Body of pancreas (tissue), 4 donors: ENCODE measurements around the gene NEU3. TPM values are rescaled to one million over a fixed set of nuclear protein-coding genes. Genes with fewer than 3 reads are reported as not detected.

Experiments
- ATAC-seq: fragments of 150-250 bp; one replicate; pipeline ENCODE4 v1.9.1; 2016
- DNase-seq, 4 donors: peaks; one replicate each; pipeline ENCODE4 v3.0.0-alpha.2; 2019
- H3K27ac ChIP-seq, 4 donors: fragments of 200-600 bp; sonication (generic); 1 replicate in 3 of 4; 2 replicates in 1 of 4; pipeline versions ENCODE4 v1.5.1 to v1.6.1; 2016 to 2019; ENCODE audit warnings: mild to moderate bottlenecking in 1 of 4, mixed read lengths in 1 of 4, moderate library complexity in 1 of 4
- H3K27me3 ChIP-seq, 2 donors: fragments of 200-600 bp; sonication (generic); one replicate each; pipeline ENCODE4 v1.6.0; 2016; ENCODE audit warnings: mild to moderate bottlenecking in 1 of 2
- H3K36me3 ChIP-seq, 2 donors: fragments of 200-600 bp; sonication (generic); replicated peaks in 1 of 2; 2 replicates each; pipeline ENCODE4 v1.5.1; 2016; ENCODE audit warnings: low read depth in 2 of 2; ENCODE audit not compliant: insufficient read depth in 1 of 2
- H3K4me1 ChIP-seq: fragments of 200-600 bp; sonication (generic); one replicate; pipeline ENCODE4 v1.6.0; 2016
- H3K4me3 ChIP-seq, 2 donors: fragments of 200-600 bp; sonication (generic); 1 replicate in 1 of 2; 2 replicates in 1 of 2; pipeline ENCODE4 v1.5.1; 2016 to 2019
- H3K9me3 ChIP-seq, 3 donors: fragments of 200-600 bp; sonication (generic); 1 replicate in 2 of 3; 2 replicates in 1 of 3; pipeline ENCODE4 v1.5.1; 2016
- POLR2A ChIP-seq, 3 donors: fragments of 450-650 bp; IDR thresholded peaks; one replicate each; pipeline ENCODE4 v1.6.1; 2016; ENCODE audit warnings: antibody characterized with exemption in 3 of 3, mild to moderate bottlenecking in 2 of 3
- WGBS, 2 donors: methylation state at CpG; one replicate each; pipeline ENCODE4 v1.1.5; 2017; 5-methylcytosine and 5-hydroxymethylcytosine counted together
- intact Hi-C: fragments of 100-400 bp; cut with DNase I; formaldehyde crosslinking; loops from one replicate; pipeline ENCODE4 v1.15.1; 2023
- total RNA-seq, 2 donors: library from RNA; depleted of rRNA; stranded (reverse); fragments of >200 nt; gene quantifications; one replicate each; pipeline ENCODE4 v1.1.0, GENCODE V29; 2016
- TF ChIP-seq, protein P1 (sequence below), 7 experiments: fragments of 450-650 bp in 4 of 7; fragments of 200-600 bp in 3 of 7; sonication (generic) in 3 of 7; IDR thresholded peaks; one replicate each; pipeline ENCODE4 v1.5.1; 2016 to 2019; ENCODE audit warnings: antibody characterized with exemption in 7 of 7

NEU3 gene
- total RNA-seq, 2 donors from 2014 or later = 1.6 to 8.6 TPM

DNA sequence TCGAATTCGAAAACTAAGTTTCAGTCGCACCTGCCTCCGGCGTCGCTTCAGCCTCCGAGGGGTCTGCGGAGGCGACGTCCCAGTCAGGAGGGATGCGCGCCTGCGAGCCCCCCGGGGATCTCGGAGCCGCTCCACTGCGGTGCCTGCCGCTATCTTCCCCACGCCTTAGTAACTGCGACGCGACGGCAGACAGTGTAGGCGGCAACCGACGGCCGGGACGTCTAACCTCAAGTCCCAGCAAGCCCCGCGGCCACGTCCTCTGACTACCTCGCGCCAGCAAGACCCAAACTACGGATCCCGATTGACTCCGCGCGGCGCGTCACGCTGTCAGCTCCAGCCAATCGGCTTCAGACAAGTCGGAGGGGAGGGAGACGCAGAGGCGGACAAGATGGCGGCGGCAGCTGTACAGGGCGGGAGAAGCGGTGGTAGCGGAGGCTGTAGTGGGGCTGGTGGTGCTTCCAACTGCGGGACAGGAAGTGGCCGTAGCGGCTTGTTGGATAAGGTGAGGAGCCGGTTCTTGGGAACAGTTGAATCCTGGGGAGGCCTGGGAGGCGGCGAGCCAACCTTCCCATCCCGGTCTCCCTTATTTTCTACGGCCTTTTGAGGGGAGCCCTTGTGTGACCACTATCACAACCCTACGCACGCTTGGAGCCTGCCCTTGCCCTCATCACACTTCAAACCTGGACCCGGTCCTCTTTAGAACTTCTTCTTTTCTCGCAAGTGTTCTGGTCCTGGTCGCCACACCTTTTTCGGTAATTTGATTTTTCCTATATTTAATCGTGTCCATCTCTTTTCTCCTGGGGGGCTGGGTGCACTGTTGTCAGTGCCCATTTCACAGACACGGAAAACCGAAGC lies 39.6 kb upstream of the NEU3 start, which contains the start of the genes SPCS2 and XRRA1:
SPCS2 (plus strand) TSS at position 369 of the 855 bp plus-strand sequence; CDS start at position 389, 20 bp downstream.
XRRA1 (minus strand) TSS at position 194 of the 855 bp plus-strand sequence. CDS start 8,213 bp downstream, outside the sequence.
- Histone ChIP-seq H3K9me3 (no peaks in the 10 kb centered on the region), H3K36me3 (no peaks in the 10 kb centered on the region), H3K27me3 (no peaks in the 10 kb centered on the region), H3K27ac (peak within 1 kb of the TSS; percentile 77 to 88 (median 84)), H3K4me3 (peak within 1 kb of the TSS; percentile 88 to 98), H3K4me1 (peaks cover 48% of the 10 kb centered on the region)
- 0% methylated on average over 25 to 67 of the region's 67 CpGs for WGBS, 2 donors
- ATAC-seq (peak; percentile 100), DNase-seq (peak; percentile 98 to 99 (median 98))
- intact Hi-C loops = no loop called here
- TF ChIP-seq, protein P1, sequence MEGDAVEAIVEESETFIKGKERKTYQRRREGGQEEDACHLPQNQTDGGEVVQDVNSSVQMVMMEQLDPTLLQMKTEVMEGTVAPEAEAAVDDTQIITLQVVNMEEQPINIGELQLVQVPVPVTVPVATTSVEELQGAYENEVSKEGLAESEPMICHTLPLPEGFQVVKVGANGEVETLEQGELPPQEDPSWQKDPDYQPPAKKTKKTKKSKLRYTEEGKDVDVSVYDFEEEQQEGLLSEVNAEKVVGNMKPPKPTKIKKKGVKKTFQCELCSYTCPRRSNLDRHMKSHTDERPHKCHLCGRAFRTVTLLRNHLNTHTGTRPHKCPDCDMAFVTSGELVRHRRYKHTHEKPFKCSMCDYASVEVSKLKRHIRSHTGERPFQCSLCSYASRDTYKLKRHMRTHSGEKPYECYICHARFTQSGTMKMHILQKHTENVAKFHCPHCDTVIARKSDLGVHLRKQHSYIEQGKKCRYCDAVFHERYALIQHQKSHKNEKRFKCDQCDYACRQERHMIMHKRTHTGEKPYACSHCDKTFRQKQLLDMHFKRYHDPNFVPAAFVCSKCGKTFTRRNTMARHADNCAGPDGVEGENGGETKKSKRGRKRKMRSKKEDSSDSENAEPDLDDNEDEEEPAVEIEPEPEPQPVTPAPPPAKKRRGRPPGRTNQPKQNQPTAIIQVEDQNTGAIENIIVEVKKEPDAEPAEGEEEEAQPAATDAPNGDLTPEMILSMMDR (IDR thresholded peaks at IDR 0.05) = no peak
- TF ChIP-seq POLR2A (IDR thresholded peaks at IDR 0.05) = peak; percentile 81 to 91 (median 90)

DNA sequence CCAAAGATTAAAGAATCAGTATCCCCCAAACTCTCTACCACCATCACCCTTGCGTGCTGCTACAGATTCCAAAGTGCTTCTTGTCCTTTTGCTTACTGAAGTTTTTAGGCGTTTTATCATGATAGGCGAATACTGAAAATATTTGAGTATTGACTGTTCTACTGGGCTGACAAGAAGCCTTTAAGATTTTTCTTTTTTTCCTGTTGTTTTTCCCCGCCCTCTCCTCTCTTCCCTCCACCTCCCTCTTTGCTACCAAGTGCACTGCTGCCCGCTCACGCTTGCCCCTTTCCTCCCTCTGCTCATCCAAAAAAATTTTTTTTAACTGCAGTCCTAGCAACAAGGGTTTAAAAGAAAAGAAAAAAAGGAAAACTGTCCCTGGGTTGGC lies 39.0 kb upstream of the NEU3 start:
- H3K27me3 ChIP-seq = no peaks in the 10 kb centered on the region
- DNase-seq = no peak
- no peaks in the 10 kb centered on the region for H3K9me3 ChIP-seq
- no peak for ATAC-seq
- H3K36me3 ChIP-seq = no peaks in the 10 kb centered on the region
- intact Hi-C loops = no loop called here
- WGBS, 2 donors = 2% methylated on average over 6 of the region's 6 CpGs
- H3K4me3 ChIP-seq = peak overlapping the region; percentile 88 to 98
- peaks cover 50% of the 10 kb centered on the region for H3K4me1 ChIP-seq
- no peak for TF ChIP-seq POLR2A (IDR thresholded peaks at IDR 0.05)
- TF ChIP-seq, protein P1 (IDR thresholded peaks at IDR 0.05) = no peak
- peak overlapping the region in 3 of 4 donors; percentile 83 to 88 (median 84) for H3K27ac ChIP-seq

DNA sequence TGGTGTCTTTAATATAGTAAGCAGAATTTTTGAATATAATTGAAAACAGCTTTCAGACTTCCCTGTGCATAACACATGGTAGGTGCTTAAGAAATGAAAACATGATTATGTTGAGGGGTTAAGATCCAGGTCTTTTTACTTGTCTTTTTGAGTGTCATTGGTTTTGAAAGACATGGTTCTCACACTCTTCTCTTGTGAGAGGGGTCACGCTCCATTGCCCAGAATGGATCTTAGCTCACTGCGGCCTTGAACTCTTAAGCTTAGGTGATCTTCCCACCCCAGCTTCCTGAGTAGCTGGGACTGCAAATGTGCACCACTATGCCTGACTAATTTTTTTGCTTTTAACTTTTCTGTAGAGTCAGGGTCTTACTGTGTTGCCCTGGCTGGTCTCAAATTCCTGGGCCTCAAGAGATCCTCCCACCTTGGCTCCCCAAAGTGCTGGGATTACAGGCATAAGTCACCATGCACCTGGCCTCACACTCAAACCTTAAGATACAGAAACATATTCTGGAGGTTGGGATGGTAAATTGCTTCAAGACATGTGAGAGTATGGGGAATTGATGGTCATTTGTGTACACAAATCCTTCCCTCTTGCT lies 38.3 kb upstream of the NEU3 start:
- TF ChIP-seq, protein P1 (IDR thresholded peaks at IDR 0.05) = no peak
- TF ChIP-seq POLR2A (IDR thresholded peaks at IDR 0.05) = no peak

DNA sequence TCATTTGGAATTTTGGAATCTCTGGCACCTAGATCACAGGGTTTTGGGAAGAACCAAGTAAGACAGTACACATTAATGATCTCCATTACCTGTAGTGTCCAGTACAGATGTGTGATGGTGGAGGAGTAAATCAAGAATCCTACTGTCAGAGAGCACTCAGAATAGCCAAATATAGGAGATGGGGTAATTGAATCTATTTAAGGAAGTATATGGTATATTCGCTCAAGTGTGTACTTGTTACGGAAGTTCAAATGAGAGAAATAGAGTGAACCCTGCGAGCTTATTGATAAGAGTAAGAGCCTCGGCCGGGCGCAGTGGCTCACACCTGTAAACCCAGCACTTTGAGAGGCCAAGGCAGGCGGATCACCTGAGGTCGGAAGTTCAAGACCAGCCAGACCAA lies 37.5 kb upstream of the NEU3 start:
- ATAC-seq (no peak), DNase-seq (no peak)
- 44 to 46% methylated on average over 8 of the region's 8 CpGs for WGBS, 2 donors
- peaks cover 55% of the 10 kb centered on the region for H3K4me1 ChIP-seq
- no peak for TF ChIP-seq POLR2A (IDR thresholded peaks at IDR 0.05)
- TF ChIP-seq, protein P1 (IDR thresholded peaks at IDR 0.05) = no peak
- no peaks in the 10 kb centered on the region for H3K27me3 ChIP-seq
- H3K36me3 ChIP-seq = no peaks in the 10 kb centered on the region
- H3K27ac ChIP-seq = no peak overlapping the region
- no peaks in the 10 kb centered on the region for H3K9me3 ChIP-seq
- no peak overlapping the region for H3K4me3 ChIP-seq
- intact Hi-C loops = no loop called here

More for the DNA sequence above, 38.3 kb upstream of the NEU3 start:
- Histone ChIP-seq H3K27me3 (no peaks in the 10 kb centered on the region), H3K4me3 (peak overlapping the region; percentile 88 to 98), H3K27ac (peak overlapping the region in 1 of 4 donors; percentile 88), H3K9me3 (no peaks in the 10 kb centered on the region), H3K36me3 (no peaks in the 10 kb centered on the region), H3K4me1 (peaks cover 50% of the 10 kb centered on the region)
- ATAC-seq = no peak
- intact Hi-C loops = no loop called here
- DNase-seq = no peak
- 27 to 42% methylated on average over 2 of the region's 2 CpGs for WGBS, 2 donors
